Measurements from ENCODE around the gene SLC39A1.
A peak's percentile ranks its signal among the peaks of the same experiment; 100 is the strongest.

The SLC39A1 gene

GRCh38 chr1:153968972-153969371 lies 5.6 kb upstream of the SLC39A1 start:
- Histone ChIP-seq H3K36me3 (replicated peaks) (peaks cover 6% of the 10 kb centered on the region), H3K4me3 (ENCODE audit: low read depth, low read length) (no peak overlapping the region), H3K27ac (no peak overlapping the region), H3K27me3 (replicated peaks) (no peaks in the 10 kb centered on the region)
- no peak for TF ChIP-seq CTCF (IDR thresholded peaks at IDR 0.05; ENCODE audit: low read depth, low read length, missing control alignments)
- in situ Hi-C loops (cut with HindIII; ENCODE audit: low pct_ligation_motif_present, low sequenced_read_pairs): no loop called here
- DNase-seq: no peak

GRCh38 chr1:153968408-153968807 lies 5.1 kb upstream of the SLC39A1 start:
- TF ChIP-seq CTCF (IDR thresholded peaks at IDR 0.05; ENCODE audit: low read depth, low read length, missing control alignments): no peak
- no peak for DNase-seq
- Histone ChIP-seq H3K27me3 (replicated peaks) (no peaks in the 10 kb centered on the region), H3K36me3 (replicated peaks) (peaks cover under 1% of the 10 kb centered on the region), H3K4me3 (ENCODE audit: low read depth, low read length) (peak overlapping the region; percentile 56), H3K27ac (no peak overlapping the region)
- in situ Hi-C loops (cut with HindIII; ENCODE audit: low pct_ligation_motif_present, low sequenced_read_pairs): no loop called here

GRCh38 chr1:153968000-153968363 lies 4.6 kb upstream of the SLC39A1 start:
- no peak for DNase-seq
- peak overlapping the region; percentile 56 for H3K4me3 ChIP-seq (ENCODE audit: low read depth, low read length)
- in situ Hi-C loops (cut with HindIII; ENCODE audit: low pct_ligation_motif_present, low sequenced_read_pairs): no loop called here
- no peak for TF ChIP-seq CTCF (IDR thresholded peaks at IDR 0.05; ENCODE audit: low read depth, low read length, missing control alignments)
- H3K27ac ChIP-seq: no peak overlapping the region
- H3K36me3 ChIP-seq (replicated peaks): no peaks in the 10 kb centered on the region
- H3K27me3 ChIP-seq (replicated peaks): no peaks in the 10 kb centered on the region

- peak within 1 kb of the TSS; percentile 71 for H3K27ac ChIP-seq
- DNase-seq: peak; percentile 94
- peak; percentile 61 for TF ChIP-seq CTCF (IDR thresholded peaks at IDR 0.05; ENCODE audit: low read depth, low read length, missing control alignments)
- H3K4me3 ChIP-seq (ENCODE audit: low read depth, low read length): peak within 1 kb of the TSS; percentile 56
- no peaks in the 10 kb centered on the region for H3K36me3 ChIP-seq (replicated peaks)
- no peaks in the 10 kb centered on the region for H3K27me3 ChIP-seq (replicated peaks)
- in situ Hi-C loops (cut with HindIII; ENCODE audit: low pct_ligation_motif_present, low sequenced_read_pairs): no loop called here
Measured at GRCh38 chr1:153967107-153967999, 4.0 kb upstream of the SLC39A1 start, which contains the start of gene CREB3L4. TSS of gene CREB3L4 (plus strand) at chr1:153967902. CDS start at chr1:153968526, 624 bp downstream.

GRCh38 chr1:153963850-153964331 lies 554 bp upstream of the SLC39A1 start:
- Histone ChIP-seq H3K27ac (peak overlapping the region; percentile 85), H3K36me3 (replicated peaks) (peaks cover 2% of the 10 kb centered on the region), H3K27me3 (replicated peaks) (no peaks in the 10 kb centered on the region), H3K4me3 (ENCODE audit: low read depth, low read length) (peak overlapping the region; percentile 81)
- TF ChIP-seq CTCF (IDR thresholded peaks at IDR 0.05; ENCODE audit: low read depth, low read length, missing control alignments): no peak
- in situ Hi-C loops (cut with HindIII; ENCODE audit: low pct_ligation_motif_present, low sequenced_read_pairs): no loop called here
- DNase-seq: no peak

All from brain microvascular endothelial cell (primary cell).